HCT116 (cell line): ENCODE results near the gene CORT. TPM values are rescaled to one million over a fixed set of nuclear protein-coding genes. Genes with fewer than 3 reads are reported as not detected.

Experiments
- ATAC-seq: fragments of 200-7000 bp; cut with Tn5 transposase; 2 replicates; pipeline ENCODE4 v1.9.1; 2020; ENCODE audit warnings: mild to moderate bottlenecking, moderate library complexity
- BruUV-seq: library from RNA; stranded (reverse); fragments of 400-500 nt; replicated peaks from 2 replicates; lab custom pipeline; 2021; lab: Mats Ljungman, UMichigan
- CTCF ChIA-PET: fragments of 300-600 bp; sonication (Branson Sonifier 250); formaldehyde crosslinking; loops from one replicate; lab custom pipeline; 2021; ENCODE audit warnings: antibody characterized with exemption; lab: Charles Lee
- POLR2A ChIA-PET: fragments of 300-600, 350-600 bp; sonication (Branson Sonifier 250); formaldehyde crosslinking; loops from one replicate; lab custom pipeline; 2021; ENCODE audit warnings: antibody characterized with exemption; lab: Charles Lee
- RAD21 ChIA-PET, 2 experiments: fragments of 300-600 bp; sonication (Branson Sonifier 250); formaldehyde crosslinking; loops; one replicate each; lab custom pipeline; 2023; ENCODE audit warnings: low total read pairs in 2 of 2; ENCODE audit not compliant: uncharacterized antibody in 2 of 2, unreplicated experiment in 2 of 2, low non-redundant PET in 1 of 2; lab: Charles Lee
- DNase-seq: peaks from one replicate; pipeline ENCODE4 v3.0.0-alpha.2; 2010; ENCODE audit warnings: low read depth, low spot score
- H2AFZ ChIP-seq: fragments of 200-600 bp; shearing (Covaris generic), sonication (generic); 2 replicates; pipeline ENCODE4 v1.6.1; 2017; ENCODE audit warnings: low read depth, mixed run types, mixed read lengths, antibody characterized with exemption, low read length; ENCODE audit not compliant: poor library complexity, severe bottlenecking
- H3K27ac ChIP-seq: 2 replicates; pipeline ENCODE4 v1.5.1; 2012; ENCODE audit warnings: low read depth, low read length
- H3K27me3 ChIP-seq: fragments of 200-600 bp; sonication (generic); 2 replicates; pipeline ENCODE4 v1.6.1; 2016; ENCODE audit warnings: mixed run types, low read length, mixed read lengths; ENCODE audit not compliant: insufficient read depth
- H3K36me3 ChIP-seq, 2 experiments: fragments of 200-500 bp in 1 of 2; fragments of 200-600 bp in 1 of 2; sonication (Bioruptor generic) in 1 of 2; sonication (generic) in 1 of 2; 2 replicates each; pipeline versions ENCODE4 v1.5.1 to v1.6.1; 2014 to 2016; ENCODE audit warnings: low read length in 2 of 2, inconsistent platforms in 1 of 2, mixed read lengths in 1 of 2, mixed run types in 1 of 2; ENCODE audit not compliant: insufficient read depth in 2 of 2, control insufficient read depth in 1 of 2
- H3K4me1 ChIP-seq, 2 experiments: fragments of 200-600 bp in 1 of 2; sonication (generic) in 1 of 2; 2 replicates each; pipeline versions ENCODE4 v1.5.1 to v1.6.1; 2012 to 2017; ENCODE audit warnings: low read length in 2 of 2, inconsistent platforms in 1 of 2, mild to moderate bottlenecking in 1 of 2, mixed read lengths in 1 of 2, mixed run types in 1 of 2, moderate library complexity in 1 of 2; ENCODE audit not compliant: insufficient read depth in 2 of 2, control insufficient read depth in 1 of 2
- H3K4me2 ChIP-seq: fragments of 200-600 bp; sonication (generic); 2 replicates; pipeline ENCODE4 v1.6.1; 2017; ENCODE audit warnings: mixed run types, low read length, mixed read lengths
- H3K4me3 ChIP-seq, 2 experiments: fragments of 200-600 bp in 1 of 2; sonication (generic) in 1 of 2; replicated peaks in 1 of 2; 2 replicates each; pipeline ENCODE4 v1.5.1; 2011 to 2016; ENCODE audit warnings: low read length in 2 of 2, control low read depth in 1 of 2, low read depth in 1 of 2, mild to moderate bottlenecking in 1 of 2, mixed read lengths in 1 of 2, mixed run types in 1 of 2
- H3K79me2 ChIP-seq: fragments of 200-600 bp; sonication (generic); 2 replicates; pipeline ENCODE4 v1.6.1; 2017; ENCODE audit warnings: mild to moderate bottlenecking, mixed run types, low read length, moderate library complexity, mixed read lengths; ENCODE audit not compliant: insufficient read depth
- H3K9ac ChIP-seq: fragments of 200-600 bp; sonication (generic); 2 replicates; pipeline ENCODE4 v1.6.1; 2016; ENCODE audit warnings: low read length, mixed read lengths
- H3K9me2 ChIP-seq: fragments of 200-600 bp; sonication (generic), shearing (Covaris generic); 2 replicates; pipeline ENCODE4 v1.6.1; 2017; ENCODE audit warnings: mixed run types, mild to moderate bottlenecking, moderate library complexity; ENCODE audit not compliant: insufficient read depth
- H3K9me3 ChIP-seq, 2 experiments: fragments of 200-500 bp in 1 of 2; fragments of 200-600 bp in 1 of 2; sonication (Bioruptor generic) in 1 of 2; sonication (generic) in 1 of 2; 2 replicates each; pipeline ENCODE4 v1.6.1; 2014 to 2017; ENCODE audit warnings: low read length in 2 of 2, mixed read lengths in 2 of 2, inconsistent platforms in 1 of 2, low read depth in 1 of 2, mild to moderate bottlenecking in 1 of 2, mixed run types in 1 of 2, moderate library complexity in 1 of 2; ENCODE audit not compliant: control insufficient read depth in 1 of 2, insufficient read depth in 1 of 2
- H4K20me1 ChIP-seq: fragments of 200-600 bp; sonication (generic), shearing (Covaris generic); 2 replicates; pipeline ENCODE4 v1.6.1; 2017; ENCODE audit warnings: mixed run types, mild to moderate bottlenecking, moderate library complexity; ENCODE audit not compliant: insufficient read depth
- ATF3 ChIP-seq: IDR thresholded peaks from 2 replicates; pipeline ENCODE4 v1.6.1; 2012
- CBX3 ChIP-seq: IDR thresholded peaks from 2 replicates; pipeline ENCODE4 v1.6.1; 2012; ENCODE audit warnings: low read depth
- EGR1 ChIP-seq: IDR thresholded peaks from 2 replicates; pipeline ENCODE4 v1.6.1; 2012; ENCODE audit warnings: low read depth
- ELF1 ChIP-seq: IDR thresholded peaks from 2 replicates; pipeline ENCODE4 v1.6.1; 2012; ENCODE audit warnings: low read depth, borderline replicate concordance
- EZH2 ChIP-seq: fragments of 200-600 bp; sonication (generic); IDR thresholded peaks from 2 replicates; pipeline ENCODE4 v1.6.1; 2017; ENCODE audit warnings: antibody characterized with exemption, mixed run types
- EZH2phosphoT487 ChIP-seq: fragments of 200-600 bp; IDR thresholded peaks from 2 replicates; pipeline ENCODE4 v1.6.1; 2018; ENCODE audit warnings: antibody characterized with exemption, borderline replicate concordance
- FOSL1 ChIP-seq: IDR thresholded peaks from 2 replicates; pipeline ENCODE4 v1.6.1; 2012; ENCODE audit warnings: low read depth
- JUND ChIP-seq: IDR thresholded peaks from 2 replicates; pipeline ENCODE4 v1.6.1; 2012
- MAX ChIP-seq: IDR thresholded peaks from 2 replicates; pipeline ENCODE4 v1.6.1; 2012
- POLR2A ChIP-seq: IDR thresholded peaks from 2 replicates; pipeline ENCODE4 v1.7.0; 2011; ENCODE audit warnings: borderline replicate concordance; ENCODE audit not compliant: insufficient read depth, insufficient read length; ENCODE audit errors: extremely low read depth
- POLR2AphosphoS5 ChIP-seq: IDR thresholded peaks from 2 replicates; pipeline ENCODE4 v1.6.1; 2011; ENCODE audit warnings: mild to moderate bottlenecking, low read depth, low read length, moderate library complexity
- RAD21 ChIP-seq: IDR thresholded peaks from 2 replicates; pipeline ENCODE4 v1.6.1; 2012; ENCODE audit warnings: low read depth, mild to moderate bottlenecking
- REST ChIP-seq: IDR thresholded peaks from 2 replicates; pipeline ENCODE4 v1.6.1; 2012; ENCODE audit warnings: low read depth
- SIN3A ChIP-seq: IDR thresholded peaks from 2 replicates; pipeline ENCODE4 v1.6.1; 2012; ENCODE audit warnings: low read depth
- SP1 ChIP-seq: IDR thresholded peaks from 2 replicates; pipeline ENCODE4 v1.6.1; 2012; ENCODE audit warnings: low read depth
- SRF ChIP-seq: IDR thresholded peaks from 2 replicates; pipeline ENCODE4 v1.6.1; 2012; ENCODE audit warnings: low read depth
- TCF7L2 ChIP-seq: IDR thresholded peaks from 2 replicates; pipeline ENCODE4 v1.7.0; 2011; ENCODE audit warnings: borderline replicate concordance, inconsistent platforms; ENCODE audit not compliant: insufficient read depth, insufficient read length; ENCODE audit errors: extremely low read depth
- YY1 ChIP-seq: IDR thresholded peaks from 2 replicates; pipeline ENCODE4 v1.6.1; 2011; ENCODE audit warnings: low read length, low read depth, moderate library complexity, mild to moderate bottlenecking; ENCODE audit not compliant: insufficient replicate concordance; ENCODE audit errors: extremely low read depth
- ZBTB33 ChIP-seq: IDR thresholded peaks from 2 replicates; pipeline ENCODE4 v1.6.1; 2011; ENCODE audit warnings: mild to moderate bottlenecking, low read length, moderate library complexity; ENCODE audit not compliant: insufficient replicate concordance; ENCODE audit errors: extremely low read depth
- ZFX ChIP-seq: fragments of 450-650 bp; IDR thresholded peaks from 2 replicates; pipeline ENCODE4 v1.6.1; 2017
- intact Hi-C: fragments of 100-400 bp; cut with micrococcal nuclease; formaldehyde crosslinking; loops from 2 replicates; pipeline ENCODE4 v1.10.0; 2022
- total RNA-seq: library from RNA; stranded (reverse); gene quantifications from one replicate; pipeline ENCODE4 v1.2.1, GENCODE V29; 2021; ENCODE audit not compliant: unreplicated experiment

The CORT gene
- total RNA-seq, 1 experiment from 2014 or later = 0.84 TPM

- ATAC-seq (no peak), DNase-seq (no peak)
- Histone ChIP-seq H4K20me1 (no peaks in the 10 kb centered on the region), H3K4me1 (peaks cover 6 to 23% of the 10 kb centered on the region in 2 experiments; a peak in 3 of 4 replicates), H3K36me3 (peaks cover 16 to 32% of the 10 kb centered on the region in 2 experiments; a peak in 3 of 4 replicates), H3K27me3 (no peaks in the 10 kb centered on the region), H3K27ac (no peak overlapping the region), H3K79me2 (peaks cover 27% of the 10 kb centered on the region), H3K4me2 (no peak overlapping the region), H3K9ac (no peak overlapping the region), H3K9me3 (no peaks in the 10 kb centered on the region), H2AFZ (no peak overlapping the region), H3K9me2 (no peaks in the 10 kb centered on the region), H3K4me3 (no peak overlapping the region)
- CTCF ChIA-PET = no interaction called here
- POLR2A ChIA-PET = no interaction called here
- intact Hi-C loops = no loop called here
- RAD21 ChIA-PET = no interaction called here
- BruUV-seq = no TSS peak
- TF ChIP-seq ZBTB33 (no peak), MAX (no peak), POLR2A (no peak), EZH2 (no peak), SIN3A (no peak), EGR1 (no peak), TCF7L2 (no peak), JUND (no peak), ZFX (no peak), SRF (no peak), EZH2phosphoT487 (no peak), SP1 (no peak), CBX3 (no peak), YY1 (no peak), REST (no peak), RAD21 (no peak), POLR2AphosphoS5 (no peak), ATF3 (no peak), ELF1 (no peak), FOSL1 (no peak)
These were observed 48.5 kb upstream of the CORT start for GRCh38 chr1:10401281-10401680.
